IPS-11a (cell line): ENCODE data around the gene DDX4.

Experiments used
- H3K4me3 ChIP-seq: one replicate; pipeline ENCODE4 v1.5.1; 2013; ENCODE audit warnings: low read depth, low read length, control low read depth

DDX4 gene

DNA sequence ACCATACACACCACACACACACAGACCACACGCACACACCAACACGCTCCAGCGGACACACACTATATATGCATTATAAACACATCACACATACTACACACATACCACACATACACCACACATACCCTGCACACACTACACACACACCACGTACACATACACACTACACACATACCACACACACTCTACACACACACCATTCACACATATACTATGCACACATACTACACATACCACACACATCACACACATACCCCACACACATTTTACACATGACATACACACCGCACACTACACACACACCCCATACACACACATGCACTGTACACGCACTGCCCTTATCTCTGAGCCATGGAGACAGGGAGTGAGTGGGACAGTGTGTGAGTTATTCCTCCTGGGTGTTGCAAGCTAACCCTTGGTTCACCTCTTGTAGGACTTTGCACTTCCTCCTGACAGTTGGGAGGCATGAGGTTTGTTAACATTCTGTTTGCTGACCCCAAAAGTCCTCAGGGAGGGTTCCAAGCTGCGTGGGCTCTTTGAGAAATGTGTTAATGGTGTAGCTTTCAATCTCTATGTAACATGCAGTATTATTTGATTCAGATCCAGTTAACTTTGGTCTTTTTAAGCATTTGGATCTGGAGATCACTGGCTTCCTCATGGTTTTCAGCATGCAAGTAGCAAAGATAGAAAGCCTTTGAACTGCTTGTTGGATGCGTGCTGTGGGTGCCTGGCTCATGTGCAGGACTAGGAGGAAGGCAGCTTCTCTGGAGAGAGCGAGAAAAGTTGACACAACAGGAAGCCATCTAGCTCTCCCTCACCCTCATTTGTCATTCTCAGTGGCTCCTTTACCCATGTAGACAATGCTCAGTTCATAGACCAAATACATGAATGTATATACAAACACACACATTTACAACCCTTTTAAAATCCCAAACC, 127.0 kb downstream of the DDX4 start:
- H3K4me3 ChIP-seq: no peak overlapping the region

DNA sequence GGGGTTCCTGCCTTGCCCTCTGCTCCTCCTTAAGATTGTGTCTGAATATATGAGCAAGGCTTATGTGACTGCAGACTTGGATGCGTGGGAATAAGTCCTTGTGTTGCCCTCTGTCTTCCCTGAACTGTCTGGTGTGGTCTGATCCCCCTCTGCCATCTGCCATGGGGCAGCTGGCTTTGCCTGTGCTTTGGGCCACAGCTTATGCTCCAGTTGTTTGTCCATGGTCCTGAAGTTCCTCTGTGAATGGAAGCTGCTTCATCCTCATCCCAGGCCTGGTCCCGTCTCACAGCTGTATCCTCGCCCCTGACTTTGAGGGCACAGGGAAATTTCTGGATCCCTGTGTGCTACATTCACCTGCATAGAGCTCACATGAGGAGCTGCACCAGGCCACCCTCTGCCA, 128.0 kb downstream of the DDX4 start:
- H3K4me3 ChIP-seq: no peak overlapping the region

DNA sequence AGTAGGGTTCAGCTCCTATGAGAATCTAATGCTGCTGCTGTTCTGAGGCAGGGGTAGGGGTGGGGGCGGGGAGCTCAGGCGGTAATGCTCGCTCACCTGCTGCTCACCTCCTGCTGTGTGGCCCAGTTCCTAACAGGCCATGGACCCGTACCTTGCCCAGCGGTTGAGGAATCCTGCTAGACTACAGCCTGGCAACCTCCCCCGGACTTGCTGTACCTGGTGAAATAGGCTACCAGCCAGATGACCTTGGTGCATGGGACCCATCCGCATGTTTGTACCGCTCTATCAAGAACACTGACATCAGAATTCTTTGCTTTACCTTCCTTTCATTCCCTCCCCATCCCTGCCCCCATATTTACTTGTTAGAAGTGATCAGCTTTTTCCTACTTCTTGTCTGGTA, 128.6 kb downstream of the DDX4 start:
- no peak overlapping the region for H3K4me3 ChIP-seq
